Thyroid gland (tissue), 4 donors: ENCODE results near the gene MLPH. TPM values are rescaled to one million over a fixed set of nuclear protein-coding genes. Genes with fewer than 3 reads are reported as not detected.

Source experiments
- DNase-seq, 2 donors: peaks; one replicate each; pipeline ENCODE4 v3.0.0-alpha.2; 2019
- H3K27ac ChIP-seq, 3 donors: fragments of 200-600 bp; sonication (generic); 1 replicate in 2 of 3; 2 replicates in 1 of 3; pipeline ENCODE4 v1.5.1; 2016 to 2019; ENCODE audit warnings: mild to moderate bottlenecking in 1 of 3, moderate library complexity in 1 of 3
- H3K27me3 ChIP-seq: fragments of 200-600 bp; sonication (generic); one replicate; pipeline ENCODE4 v1.5.1; 2019
- H3K36me3 ChIP-seq, 2 donors: fragments of 200-600 bp; sonication (generic); one replicate each; pipeline ENCODE4 v1.5.1; 2016 to 2019
- H3K4me1 ChIP-seq, 2 donors: fragments of 200-600 bp; sonication (generic); one replicate each; pipeline ENCODE4 v1.5.1; 2017 to 2019
- H3K4me3 ChIP-seq, 3 donors: fragments of 200-600 bp; sonication (generic); replicated peaks in 1 of 3; 1 replicate in 2 of 3; 2 replicates in 1 of 3; pipeline ENCODE4 v1.5.1; 2016; ENCODE audit warnings: mild to moderate bottlenecking in 1 of 3
- H3K9me3 ChIP-seq: fragments of 200-600 bp; sonication (generic); one replicate; pipeline ENCODE4 v1.5.1; 2017
- CTCF ChIP-seq, 6 experiments: fragments of 200-600 bp in 3 of 6; fragments of 450-650 bp in 3 of 6; sonication (generic) in 3 of 6; IDR thresholded peaks; one replicate each; pipeline ENCODE4 v1.5.1; 2016 to 2019; ENCODE audit warnings: antibody characterized with exemption in 6 of 6, mild to moderate bottlenecking in 2 of 6, inconsistent platforms in 1 of 6, moderate library complexity in 1 of 6
- POLR2A ChIP-seq, 2 donors: fragments of 450-650 bp; IDR thresholded peaks; one replicate each; pipeline ENCODE4 v1.6.1; 2017; ENCODE audit warnings: antibody characterized with exemption in 2 of 2, mild to moderate bottlenecking in 2 of 2, moderate library complexity in 1 of 2
- WGBS, 2 donors: methylation state at CpG; one replicate each; pipeline ENCODE4 v1.1.5; 2017; 5-methylcytosine and 5-hydroxymethylcytosine counted together
- intact Hi-C: fragments of 100-400 bp; cut with DNase I; formaldehyde crosslinking; loops from one replicate; pipeline ENCODE4 v1.15.1; 2023
- total RNA-seq, 4 donors: library from RNA; depleted of rRNA; stranded (reverse); fragments of >200 nt; gene quantifications; one replicate each; pipeline ENCODE4 v1.2.3, GENCODE V29; 2016

Gene MLPH
- total RNA-seq, 4 donors from 2014 or later: 41.3 to 107 (median 58.6) TPM

GRCh38 chr2:237572021-237572741, 85.1 kb downstream of the MLPH start:
- no peaks in the 10 kb centered on the region for H3K9me3 ChIP-seq
- peak overlapping the region in 1 of 3 donors; percentile 54 for H3K27ac ChIP-seq
- no peak overlapping the region for H3K4me3 ChIP-seq
- intact Hi-C loops: loop anchor here (2.0 to 10.0 kb wide), 3 partner anchors 59 to 417 kb away; no protein-coding TSS in a partner anchor
- H3K27me3 ChIP-seq: no peaks in the 10 kb centered on the region
- WGBS, 2 donors: 13 to 16% methylated on average over 17 to 24 of the region's 24 CpGs
- DNase-seq: peak; percentile 89 to 94
- TF ChIP-seq CTCF (IDR thresholded peaks at IDR 0.05): peak; percentile 94 to 99 (median 98)
- TF ChIP-seq POLR2A (IDR thresholded peaks at IDR 0.05): peak in 1 of 2 donors; percentile 18
- H3K36me3 ChIP-seq: no peaks in the 10 kb centered on the region
- peaks cover 5 to 15% of the 10 kb centered on the region in 2 donors for H3K4me1 ChIP-seq

GRCh38 chr2:237572742-237573101, 85.7 kb downstream of the MLPH start:
- intact Hi-C loops: loop anchor here (2.0 to 10.0 kb wide), 3 partner anchors 60 to 418 kb away; no protein-coding TSS in a partner anchor
- Histone ChIP-seq H3K9me3 (no peaks in the 10 kb centered on the region), H3K27ac (peak overlapping the region in 1 of 3 donors; percentile 54), H3K27me3 (no peaks in the 10 kb centered on the region), H3K4me3 (no peak overlapping the region), H3K4me1 (peaks cover 5 to 15% of the 10 kb centered on the region in 2 donors), H3K36me3 (no peaks in the 10 kb centered on the region)
- TF ChIP-seq CTCF (IDR thresholded peaks at IDR 0.05): no peak
- TF ChIP-seq POLR2A (IDR thresholded peaks at IDR 0.05): no peak
- DNase-seq: no peak
- 83 to 87% methylated on average over 3 to 4 of the region's 4 CpGs for WGBS, 2 donors

- TF ChIP-seq POLR2A (IDR thresholded peaks at IDR 0.05) (no peak), CTCF (IDR thresholded peaks at IDR 0.05) (no peak)
- H3K4me1 ChIP-seq: peaks cover 5 to 15% of the 10 kb centered on the region in 2 donors
- H3K4me3 ChIP-seq: no peak overlapping the region
- H3K36me3 ChIP-seq: no peaks in the 10 kb centered on the region
- intact Hi-C loops: loop anchor here (2.0 to 10.0 kb wide), 3 partner anchors 61 to 419 kb away; no protein-coding TSS in a partner anchor
- DNase-seq: no peak
- H3K27ac ChIP-seq: no peak overlapping the region
- no peaks in the 10 kb centered on the region for H3K27me3 ChIP-seq
- H3K9me3 ChIP-seq: no peaks in the 10 kb centered on the region
- 90 to 96% methylated on average over 8 of the region's 8 CpGs for WGBS, 2 donors
Observed at GRCh38 chr2:237573721-237574415, 86.8 kb downstream of the MLPH start.

- Histone ChIP-seq H3K4me1 (peaks cover 5 to 15% of the 10 kb centered on the region in 2 donors), H3K36me3 (no peaks in the 10 kb centered on the region), H3K27me3 (no peaks in the 10 kb centered on the region), H3K9me3 (no peaks in the 10 kb centered on the region), H3K27ac (no peak overlapping the region), H3K4me3 (no peak overlapping the region)
- WGBS, 2 donors: 90 to 92% methylated on average over 5 to 9 of the region's 9 CpGs
- TF ChIP-seq CTCF (IDR thresholded peaks at IDR 0.05) (no peak), POLR2A (IDR thresholded peaks at IDR 0.05) (no peak)
- no peak for DNase-seq
- intact Hi-C loops: loop anchor here (5.0 to 10.0 kb wide), 2 partner anchors 147 to 420 kb away; no protein-coding TSS in a partner anchor
Observed at GRCh38 chr2:237574467-237574866, 87.4 kb downstream of the MLPH start.
